GM18507 (cell line): ENCODE measurements around the gene ADAMTS20.

Experiments
- DNase-seq: peaks from one replicate; pipeline ENCODE4 v3.0.0; 2011; ENCODE audit warnings: low read depth; ENCODE audit not compliant: insufficient read length; ENCODE audit errors: extremely low spot score
- FAIRE-seq: peaks from 2 replicates; lab custom pipeline; 2011; peaks lifted over from hg19 to GRCh38; lab: Jason Lieb, UNC

ADAMTS20 gene

GRCh38 chr12:43325786-43326185 lies 226.2 kb downstream of the ADAMTS20 start:
- no peak for DNase-seq
- FAIRE-seq: peak; percentile 58

DNA sequence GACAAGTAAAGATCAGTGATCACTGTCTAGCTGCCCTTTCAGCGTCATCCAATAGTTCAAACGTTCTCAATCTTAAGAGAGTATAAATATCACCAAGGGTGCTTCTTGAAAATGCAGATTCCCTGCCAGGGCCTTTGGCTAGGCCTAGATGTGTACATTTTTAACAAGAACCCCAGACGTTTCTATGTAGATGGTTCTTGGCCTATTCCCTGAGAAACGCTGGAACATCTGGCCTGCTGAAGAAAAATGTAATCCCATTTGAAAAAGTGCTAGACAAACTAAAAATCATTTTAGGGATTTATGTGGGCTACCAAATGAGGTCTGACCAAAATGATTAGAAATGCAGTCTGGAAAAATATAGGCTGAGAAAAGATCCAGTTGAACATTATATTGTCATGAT lies 231.7 kb downstream of the ADAMTS20 start:
- no peak for FAIRE-seq

GRCh38 chr12:43318021-43318420 lies 234.0 kb downstream of the ADAMTS20 start:
- no peak for FAIRE-seq

More for the DNA sequence above, 231.7 kb downstream of the ADAMTS20 start:
- no peak for DNase-seq

DNA sequence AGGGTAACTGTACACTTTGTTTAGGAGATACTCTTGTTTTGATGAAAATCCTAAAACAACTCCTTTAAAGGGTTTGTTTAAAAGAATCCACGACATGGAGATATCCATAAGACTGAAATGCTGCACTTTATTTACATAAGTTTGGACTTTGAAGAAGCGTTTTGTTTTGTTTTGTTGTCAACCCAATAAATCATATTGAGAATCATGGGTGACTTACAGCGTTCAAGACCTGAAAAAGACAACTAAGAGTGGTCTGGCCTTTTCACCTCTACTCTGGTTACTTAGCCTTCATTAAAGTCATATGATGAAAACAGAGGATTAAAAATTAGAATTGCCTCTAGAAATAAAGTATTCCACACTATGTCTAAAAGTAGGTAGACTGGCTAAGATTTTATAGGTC lies 234.8 kb downstream of the ADAMTS20 start:
- FAIRE-seq: no peak
- DNase-seq: no peak

More at GRCh38 chr12:43318021-43318420, 234.0 kb downstream of the ADAMTS20 start:
- DNase-seq: no peak

- FAIRE-seq (no peak), DNase-seq (no peak)
Observed at GRCh38 chr12:43316520-43316919, 235.5 kb downstream of the ADAMTS20 start.

DNA sequence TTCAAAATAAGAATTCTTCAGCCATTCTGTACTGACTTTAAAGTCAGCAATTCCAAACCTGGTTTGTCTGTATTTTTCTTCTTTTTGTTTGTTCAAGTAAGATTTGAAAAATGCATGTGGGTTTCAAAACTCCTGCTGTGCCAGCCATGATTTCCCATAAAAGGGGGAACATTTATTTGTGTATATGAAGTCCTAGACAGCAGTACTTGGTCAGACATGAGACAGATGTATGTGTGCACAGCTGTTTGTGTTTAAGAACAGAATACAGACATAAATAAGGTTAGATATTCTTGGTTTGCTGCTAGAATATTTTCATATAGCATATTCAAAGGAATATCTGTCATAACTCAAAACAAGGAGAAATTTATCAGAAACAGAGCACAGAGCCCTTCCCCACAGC lies 236.0 kb downstream of the ADAMTS20 start:
- DNase-seq (no peak), FAIRE-seq (no peak)

- no peak for FAIRE-seq
- no peak for DNase-seq
Observed at GRCh38 chr12:43312991-43313505, 239.0 kb downstream of the ADAMTS20 start.

GRCh38 chr12:43310596-43310995 lies 241.4 kb downstream of the ADAMTS20 start:
- DNase-seq: no peak
- FAIRE-seq: no peak

DNA sequence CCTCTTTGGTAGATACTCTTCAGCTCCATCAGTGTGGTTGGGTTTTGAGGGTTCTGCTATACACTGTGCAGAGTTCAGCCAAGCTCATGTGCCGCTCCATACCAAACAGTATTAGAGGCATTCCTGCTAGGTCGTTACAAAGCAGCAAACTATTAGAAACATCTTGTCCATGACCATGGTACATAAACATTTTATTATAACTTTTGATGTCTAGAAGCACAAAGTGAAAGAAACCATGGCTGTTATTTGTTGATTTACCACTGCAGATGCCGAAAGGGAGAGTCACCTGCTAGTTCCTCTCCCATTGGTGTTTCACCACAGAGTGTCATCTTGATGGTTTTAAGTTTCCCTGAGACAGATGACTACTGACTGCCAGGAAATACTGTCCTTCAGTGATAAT lies 242.0 kb downstream of the ADAMTS20 start:
- no peak for DNase-seq
- FAIRE-seq: peak; percentile 33

DNA sequence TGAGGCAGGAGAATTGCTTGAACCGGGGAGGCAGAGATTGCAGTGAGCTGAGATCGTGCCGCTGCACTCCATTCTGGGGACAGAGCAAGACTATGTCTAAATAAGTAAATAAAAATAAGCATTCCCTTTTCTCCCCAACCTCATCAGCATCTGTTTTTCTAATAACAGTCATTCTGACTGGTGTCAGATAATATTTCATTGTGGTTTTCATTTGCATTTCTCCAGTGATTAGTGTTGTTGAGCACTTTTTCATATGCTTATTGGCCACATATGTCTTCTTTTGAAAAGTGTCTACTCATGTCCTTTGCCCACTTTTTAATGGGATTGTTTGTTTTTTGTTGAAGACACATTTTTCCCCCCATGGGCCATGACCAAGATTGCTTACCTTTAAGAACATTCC lies 243.2 kb downstream of the ADAMTS20 start:
- no peak for FAIRE-seq
- DNase-seq: no peak

DNA sequence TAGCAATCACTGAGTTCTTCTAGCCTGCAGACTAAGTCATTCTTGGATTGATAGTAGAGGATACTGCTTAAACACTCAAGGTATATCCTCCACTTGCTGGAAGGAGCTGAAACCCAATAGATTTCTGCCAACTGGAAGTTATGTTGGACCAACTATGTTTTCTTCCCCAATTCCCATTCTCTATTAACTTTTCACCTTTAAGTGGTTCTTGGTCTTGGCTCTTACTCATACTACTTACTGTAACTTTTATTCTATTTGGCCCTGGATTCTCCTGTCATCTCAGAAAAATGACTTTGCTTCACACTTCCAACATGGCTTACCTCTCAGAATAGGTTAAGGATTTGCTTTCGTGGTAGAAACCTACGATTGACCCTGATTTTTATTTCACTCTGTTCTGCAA lies 244.9 kb downstream of the ADAMTS20 start:
- FAIRE-seq (no peak), DNase-seq (no peak)

DNA sequence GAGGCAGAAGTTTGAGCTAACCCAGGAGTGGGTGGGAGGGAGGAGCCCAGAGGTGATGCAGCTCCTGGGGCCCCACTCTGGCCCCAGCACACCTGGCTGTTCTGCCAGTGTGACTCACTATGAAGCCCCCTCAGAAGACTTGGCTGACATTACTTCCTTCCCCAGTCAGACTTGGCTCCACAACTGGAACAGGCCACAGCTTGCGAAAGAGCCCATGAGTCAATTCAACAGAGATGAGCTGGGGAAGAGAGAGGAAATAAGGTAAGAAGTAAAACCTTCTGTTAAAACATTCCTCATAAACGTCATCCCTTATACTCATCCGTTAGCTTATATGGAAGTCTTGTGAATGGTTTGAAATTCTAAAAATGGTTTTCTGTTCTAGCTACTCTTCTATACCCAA lies 245.9 kb downstream of the ADAMTS20 start:
- FAIRE-seq (no peak), DNase-seq (no peak)

DNA sequence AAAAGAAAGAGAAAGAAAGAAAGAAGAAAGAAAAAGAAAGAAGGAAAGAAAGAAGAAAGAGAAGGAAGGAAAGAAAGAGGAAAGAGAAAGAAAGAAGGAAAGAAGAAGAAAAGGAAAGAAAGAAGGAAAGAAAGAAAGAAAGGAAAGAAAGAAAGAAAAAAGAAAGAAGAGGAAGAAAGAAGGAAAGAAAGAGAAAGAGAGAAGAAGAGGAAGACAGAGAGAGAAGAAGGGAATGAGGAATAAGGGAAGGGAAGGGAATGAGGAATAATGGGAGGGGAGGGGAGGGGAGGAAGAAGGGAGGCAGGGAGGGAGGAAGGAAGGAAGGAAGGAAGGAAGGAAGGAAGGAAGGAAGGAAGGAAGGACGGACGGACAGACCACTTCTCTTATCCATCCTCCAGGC lies 246.9 kb downstream of the ADAMTS20 start:
- FAIRE-seq (no peak), DNase-seq (no peak)
